ENCODE measurements around the gene PTPN14.

PTPN14 gene

DNA sequence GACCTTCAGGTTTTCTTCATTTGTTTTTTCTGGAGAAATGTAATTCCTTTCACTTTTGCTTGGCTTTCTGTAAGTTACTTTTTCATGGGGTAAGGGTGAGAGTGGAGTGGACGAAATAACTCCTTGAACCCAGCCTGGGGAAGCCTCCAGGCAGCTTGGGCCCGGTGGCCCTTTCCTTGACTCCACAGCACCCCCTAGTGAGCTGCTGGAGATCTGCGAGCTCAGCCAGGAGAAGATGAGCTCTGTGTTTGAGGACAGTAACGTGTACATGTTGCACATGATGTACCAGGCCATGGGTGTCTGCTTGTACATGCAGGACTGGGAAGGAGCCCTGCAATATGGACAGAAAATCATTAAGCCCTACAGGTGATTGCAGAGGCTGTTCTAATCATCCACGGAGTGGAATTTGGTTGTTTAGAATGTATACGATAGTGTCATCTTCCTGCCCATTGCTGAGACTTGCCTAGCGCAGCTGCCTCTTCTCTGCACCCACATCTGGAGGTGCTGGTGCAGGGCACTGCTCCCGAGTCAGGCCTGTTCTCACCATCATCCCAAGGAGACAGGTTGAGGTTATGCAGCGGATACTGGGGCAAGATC, 219.5 kb downstream of the PTPN14 start:
- peak; percentile 14 for DNase-seq (ENCODE audit: low read depth)

DNA sequence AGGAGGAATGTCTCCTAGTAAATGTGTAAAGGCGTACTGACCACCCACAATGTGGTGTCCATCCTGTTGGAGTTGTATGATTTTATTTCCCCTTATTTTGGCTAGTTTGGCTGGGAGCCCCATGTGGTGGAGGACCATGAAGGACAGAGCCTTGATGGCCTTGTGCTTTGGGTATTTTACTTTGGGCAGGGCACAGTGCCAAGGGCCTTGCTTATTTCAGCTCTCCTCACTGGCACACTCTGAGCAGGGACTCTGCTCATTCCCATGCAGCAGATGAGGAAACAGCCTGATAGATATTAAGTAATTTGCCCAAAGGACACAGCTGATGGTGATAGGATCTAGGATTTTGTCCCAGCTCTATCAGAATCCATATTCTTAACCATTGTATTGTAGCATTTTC, 220.2 kb downstream of the PTPN14 start:
- DNase-seq (ENCODE audit: low read depth): no peak

DNA sequence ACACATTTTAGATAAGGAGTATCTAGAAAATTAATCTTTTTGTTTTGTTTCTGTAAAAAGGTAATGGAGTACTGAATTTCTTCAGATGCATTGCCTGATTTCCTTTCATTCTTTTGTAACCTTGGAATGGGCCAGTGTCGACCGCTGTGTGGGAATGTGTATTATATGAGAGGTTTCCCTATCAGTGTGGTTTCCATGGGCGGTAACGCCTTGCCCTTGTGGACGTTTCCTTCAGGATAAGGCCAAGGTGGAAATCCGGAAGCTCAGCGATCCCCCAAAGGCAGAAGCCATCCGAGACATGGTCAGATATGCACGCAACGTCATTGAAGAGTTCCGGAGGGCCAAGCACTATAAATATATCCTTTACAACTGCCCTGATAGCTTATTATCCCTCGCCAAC, 220.7 kb downstream of the PTPN14 start:
- DNase-seq (ENCODE audit: low read depth): no peak

DNA sequence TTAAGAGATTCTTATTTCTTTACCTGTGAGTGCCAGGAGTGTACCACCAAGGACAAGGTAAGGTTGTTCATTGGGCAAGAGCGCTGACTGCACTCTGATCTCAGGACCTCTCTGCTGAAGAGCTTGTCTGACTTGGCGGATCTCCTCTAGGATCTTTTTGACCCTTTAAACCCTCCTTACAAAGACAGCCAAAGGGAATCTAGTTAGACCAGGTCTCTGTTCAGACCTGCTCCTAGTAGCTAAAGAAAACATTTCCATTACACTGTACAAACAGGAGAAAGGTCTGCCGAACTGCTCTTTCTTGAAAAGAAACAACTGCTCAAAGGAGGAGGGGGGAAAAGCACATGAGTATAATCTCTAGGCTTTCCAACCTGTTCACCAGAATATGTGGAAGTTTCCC, 221.2 kb downstream of the PTPN14 start:
- DNase-seq (ENCODE audit: low read depth): no peak

DNA sequence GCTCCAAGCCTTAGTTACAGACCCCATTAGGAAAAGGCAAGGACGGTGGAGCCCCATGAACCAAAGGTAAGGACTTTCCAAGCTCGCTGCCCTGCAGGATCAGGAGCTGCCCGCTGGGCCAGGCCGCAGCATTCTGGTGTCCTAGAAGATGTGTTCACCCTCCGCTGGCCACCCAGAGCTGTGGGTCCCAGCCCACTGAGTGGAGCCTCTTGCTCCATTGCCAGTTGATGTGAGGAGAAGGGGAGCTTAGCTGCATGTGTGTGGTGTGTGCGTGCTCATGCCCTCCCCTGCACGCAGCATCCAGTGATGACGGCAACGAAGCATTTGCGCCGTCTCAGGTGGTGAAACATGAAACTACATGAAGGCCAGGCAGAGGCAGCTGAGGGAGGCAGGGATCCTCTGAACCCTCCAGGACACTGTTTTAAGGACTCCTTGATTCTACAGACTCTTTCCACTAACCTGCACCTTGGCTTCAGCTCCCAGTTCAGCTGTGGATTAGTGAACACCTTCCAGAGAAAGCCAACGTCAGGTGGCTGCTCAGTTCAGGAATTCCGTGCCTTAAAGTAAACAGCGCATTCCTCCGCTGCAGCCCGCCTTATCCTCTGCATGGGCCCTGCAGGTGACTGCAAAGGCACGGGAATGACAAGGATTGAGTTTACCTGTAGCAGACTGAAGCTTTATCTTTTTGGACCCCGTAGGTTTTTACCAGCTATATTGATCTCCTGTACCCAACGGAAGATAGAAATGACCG, 221.8 kb downstream of the PTPN14 start:
- no peak for DNase-seq (ENCODE audit: low read depth)

DNA sequence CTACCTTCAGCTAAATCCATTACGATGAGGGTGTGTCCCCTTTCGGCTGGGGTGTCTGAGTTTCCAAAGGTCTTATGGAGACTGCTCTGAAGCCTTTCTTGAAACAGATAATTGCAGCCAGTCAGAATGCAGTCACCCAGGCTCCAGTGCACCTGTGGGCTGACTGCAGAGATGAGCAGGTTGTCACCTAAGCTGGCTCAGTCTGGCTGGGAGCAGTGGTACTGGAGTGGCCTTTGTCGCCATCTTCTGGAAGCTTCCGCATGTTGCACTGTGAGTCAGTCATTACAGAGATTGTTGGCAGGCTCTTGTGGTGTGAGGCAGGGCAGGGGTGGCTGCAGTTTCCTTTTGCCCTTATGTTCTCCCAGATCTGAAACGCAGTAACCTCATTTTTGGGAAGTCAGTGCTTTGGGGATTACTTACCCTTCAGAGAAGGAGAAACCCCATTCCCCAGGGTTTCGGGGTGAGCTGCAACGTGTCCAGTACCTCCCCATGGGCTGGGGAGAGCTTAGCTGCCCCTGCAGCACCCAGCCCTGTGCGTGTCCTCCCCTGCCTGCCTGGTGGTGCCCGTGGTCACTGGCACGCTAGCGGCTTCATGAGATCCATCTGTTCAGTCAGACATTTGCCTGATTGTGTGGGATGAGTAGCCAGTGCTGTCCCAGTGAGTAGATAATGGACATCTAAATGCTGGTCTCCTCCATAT, 222.5 kb downstream of the PTPN14 start:
- DNase-seq (ENCODE audit: low read depth): peak; percentile 61

DNA sequence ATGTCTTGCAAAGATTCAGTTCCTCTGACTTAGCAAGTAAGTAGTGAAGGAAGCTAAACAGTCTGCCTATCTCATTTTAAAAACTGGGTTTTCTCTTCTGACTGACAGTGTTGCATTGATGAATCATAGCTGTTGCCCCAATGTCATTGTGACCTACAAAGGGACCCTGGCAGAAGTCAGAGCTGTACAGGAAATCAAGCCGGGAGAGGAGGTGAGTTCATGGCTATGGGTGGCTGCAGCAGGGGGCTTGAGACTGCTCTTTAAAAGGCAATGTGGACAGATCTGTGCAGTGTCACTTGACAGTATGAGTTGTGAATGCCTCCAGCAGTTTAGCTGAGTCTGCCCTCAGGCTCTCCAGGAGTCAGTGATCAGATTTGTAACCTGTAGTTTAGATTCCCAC, 223.9 kb downstream of the PTPN14 start:
- DNase-seq (ENCODE audit: low read depth): no peak

DNA sequence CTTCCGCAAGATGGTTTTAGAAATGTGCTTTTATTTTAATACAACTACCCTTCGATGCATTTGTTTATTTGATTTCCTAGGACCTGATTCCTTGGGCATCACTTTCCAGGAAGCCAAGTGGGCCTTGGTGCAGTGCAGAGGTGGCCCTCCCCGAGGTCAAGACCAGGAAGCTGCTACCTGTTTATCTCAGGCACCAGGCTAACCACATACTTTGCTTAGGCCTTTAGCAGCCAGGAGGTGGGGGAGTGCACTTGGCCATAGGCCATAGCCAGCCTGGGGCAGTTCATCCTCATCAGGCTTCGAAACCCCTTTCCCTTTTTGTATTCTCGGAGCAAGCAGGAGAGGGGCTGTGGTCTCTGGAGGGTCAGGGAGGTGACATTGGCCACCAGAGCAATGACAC, 225.0 kb downstream of the PTPN14 start:
- DNase-seq (ENCODE audit: low read depth): no peak

DNA sequence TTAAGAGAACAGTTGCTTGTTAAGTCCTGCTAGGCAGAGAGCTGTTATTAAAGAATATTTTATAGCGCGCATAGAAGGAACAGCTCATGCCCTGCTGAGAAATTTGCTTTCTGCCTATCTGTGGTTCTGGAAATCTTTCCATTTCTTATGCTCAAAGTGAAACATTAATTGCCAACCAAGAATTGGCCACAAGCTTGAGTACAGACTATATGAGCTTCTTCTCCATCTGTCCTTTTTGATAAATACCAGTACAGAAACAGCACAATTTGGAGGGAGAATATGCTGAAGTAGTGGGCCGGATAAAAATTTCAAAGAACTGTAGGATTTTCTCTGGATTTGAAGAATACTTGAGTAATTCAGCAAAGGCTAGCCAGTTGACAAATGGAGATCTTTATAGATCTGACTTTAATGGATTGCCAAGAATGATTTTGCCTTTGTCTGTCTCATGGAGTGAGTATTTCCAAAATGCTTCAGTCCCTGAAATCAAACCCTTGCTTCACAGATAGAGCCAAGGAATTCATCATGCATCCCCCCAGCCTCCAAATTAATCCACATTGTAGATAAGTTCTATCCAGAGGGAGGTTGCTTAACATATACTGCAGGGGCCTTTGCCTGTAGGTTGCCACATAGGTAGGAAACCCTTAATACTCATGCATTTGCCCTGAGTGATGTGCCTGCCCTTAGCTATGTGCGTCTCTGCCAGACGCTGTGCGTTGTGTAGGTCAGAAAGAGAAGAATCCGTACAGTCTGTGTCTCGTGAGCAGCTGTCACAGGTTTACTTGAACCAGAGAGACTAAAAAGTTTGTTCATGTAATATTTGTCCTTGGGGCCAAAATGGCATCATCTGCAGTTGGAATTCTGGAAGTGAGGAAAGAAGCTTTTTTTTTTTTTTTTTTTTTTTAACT, 226.3 kb downstream of the PTPN14 start:
- no peak for DNase-seq (ENCODE audit: low read depth)

DNA sequence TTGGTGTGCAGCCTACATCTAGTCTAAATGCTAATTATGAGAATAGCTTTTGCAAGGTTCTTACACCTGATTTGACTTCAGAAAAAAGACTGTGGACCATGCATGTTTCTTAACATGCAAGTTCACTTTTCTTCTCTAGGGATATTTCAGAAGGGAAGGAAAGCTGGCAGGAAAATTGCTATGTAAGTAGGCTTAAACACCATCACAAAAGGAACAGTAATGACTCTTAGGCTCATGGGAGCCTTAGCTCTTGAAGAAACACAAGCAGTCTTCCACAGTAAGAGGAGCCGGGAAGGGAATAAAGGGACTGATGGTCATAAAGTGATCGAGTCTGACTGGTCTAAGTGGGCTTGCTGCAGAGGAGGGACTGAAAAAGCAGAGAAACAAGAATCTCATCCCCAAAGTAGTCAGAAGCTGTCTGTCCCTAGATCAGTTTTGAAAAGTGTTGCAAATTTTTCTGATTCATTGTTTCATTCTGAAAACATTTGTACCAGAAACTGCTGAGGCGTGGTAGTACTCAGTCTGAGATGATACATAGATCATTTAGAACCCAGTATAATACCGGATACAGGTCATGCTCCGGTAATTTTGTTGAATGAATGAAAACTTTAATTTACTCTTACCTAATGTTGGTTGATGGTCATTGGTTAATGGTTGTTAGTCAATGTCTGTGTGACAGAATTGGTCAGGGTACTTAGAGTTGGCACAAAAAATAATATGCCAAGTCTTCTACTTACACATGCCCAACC, 229.5 kb downstream of the PTPN14 start:
- DNase-seq (ENCODE audit: low read depth): no peak

DNA sequence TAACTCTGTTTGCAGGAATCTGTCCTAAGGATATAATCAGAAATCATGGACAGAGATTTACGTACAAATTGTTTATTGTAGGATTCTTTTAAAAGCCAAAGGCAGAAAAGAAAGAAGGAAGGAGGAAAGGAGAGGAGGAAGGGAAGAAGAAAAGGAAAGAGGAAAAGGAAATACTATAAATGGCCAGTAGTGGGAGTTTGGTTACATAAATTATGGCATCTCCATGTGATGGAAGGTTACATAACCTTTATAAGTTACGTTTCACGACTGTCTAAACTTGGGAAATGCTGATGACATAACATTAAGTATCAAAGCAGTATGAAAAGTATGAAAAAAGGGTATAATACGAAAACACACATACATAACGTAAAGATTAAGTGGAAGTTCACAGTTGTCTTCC, 231.5 kb downstream of the PTPN14 start:
- DNase-seq (ENCODE audit: low read depth): no peak

DNA sequence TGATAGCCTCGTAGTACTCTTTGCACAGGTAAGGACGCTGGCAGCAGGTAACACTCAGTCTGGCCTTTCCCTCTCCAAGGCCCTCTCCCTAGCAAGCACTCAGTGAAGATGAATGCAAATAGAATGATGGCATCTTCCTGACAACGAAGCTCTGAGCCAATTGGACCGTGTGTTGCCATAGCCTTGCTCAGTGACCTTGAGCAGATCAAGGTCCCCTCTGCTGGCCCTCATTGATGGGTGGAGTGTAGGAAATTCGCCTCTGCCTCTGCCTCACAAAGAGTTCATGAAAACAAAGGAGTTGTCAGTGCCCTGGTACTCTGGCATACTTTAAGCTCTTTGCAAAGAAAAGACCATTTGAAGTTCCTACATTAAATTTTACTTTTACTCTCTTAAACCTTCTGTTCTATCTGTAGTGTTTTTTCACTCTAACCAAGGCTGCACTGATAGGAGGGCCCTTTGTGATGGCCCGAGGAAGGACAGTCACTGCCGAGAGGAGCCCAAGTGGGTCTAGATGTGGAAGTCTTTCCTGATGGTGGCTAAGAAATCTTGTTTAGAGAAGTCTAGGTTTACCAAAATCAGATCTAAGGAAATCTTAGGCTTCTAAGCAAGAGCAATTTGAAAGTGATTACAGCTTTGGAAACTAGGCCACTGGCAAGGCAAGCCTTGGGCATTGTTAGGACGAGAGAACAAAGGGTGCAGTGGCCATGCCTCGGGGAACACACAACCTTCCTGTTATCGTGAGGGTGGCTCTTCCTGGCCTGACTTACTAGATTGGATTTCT, 232.3 kb downstream of the PTPN14 start:
- DNase-seq (ENCODE audit: low read depth): no peak

DNA sequence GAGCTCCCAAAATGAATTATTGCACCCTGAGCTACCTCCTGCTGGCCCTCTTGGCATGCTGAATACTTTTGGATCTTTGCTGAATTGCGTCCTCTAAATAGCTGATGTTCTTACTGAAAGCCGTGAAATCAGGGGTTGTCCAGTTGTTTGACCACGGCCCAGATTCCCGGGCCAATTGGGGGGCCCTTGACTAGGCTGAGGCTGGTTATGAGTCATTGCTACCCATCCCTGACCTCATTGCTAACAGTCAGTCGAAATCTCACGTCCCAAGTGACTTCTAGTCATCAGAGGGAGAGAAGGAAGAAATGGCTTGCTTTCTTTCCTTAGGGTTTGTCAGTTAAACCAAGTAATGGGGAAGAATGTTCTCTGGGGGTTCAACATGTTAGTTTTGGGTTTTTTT, 233.0 kb downstream of the PTPN14 start:
- DNase-seq (ENCODE audit: low read depth): no peak

DNA sequence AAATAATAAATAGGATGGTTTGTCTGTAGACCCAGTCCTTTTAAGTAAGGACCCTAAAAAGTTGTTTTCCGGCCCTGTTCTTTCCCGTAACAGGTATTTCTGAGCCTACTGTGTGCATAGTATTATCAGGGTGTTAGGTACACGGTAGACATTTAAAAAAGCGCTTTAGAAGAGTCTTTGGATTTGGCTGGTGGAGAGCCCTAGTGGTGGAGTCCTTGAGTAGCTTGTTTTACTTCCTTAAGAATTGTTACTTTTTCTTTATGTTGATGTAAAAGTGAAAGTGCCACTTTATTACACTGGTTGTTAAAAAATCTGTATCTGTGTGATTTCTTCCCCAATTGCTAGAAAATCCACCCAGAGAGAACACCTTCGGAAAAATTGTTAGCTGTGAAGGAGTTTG, 233.7 kb downstream of the PTPN14 start:
- no peak for DNase-seq (ENCODE audit: low read depth)

DNA sequence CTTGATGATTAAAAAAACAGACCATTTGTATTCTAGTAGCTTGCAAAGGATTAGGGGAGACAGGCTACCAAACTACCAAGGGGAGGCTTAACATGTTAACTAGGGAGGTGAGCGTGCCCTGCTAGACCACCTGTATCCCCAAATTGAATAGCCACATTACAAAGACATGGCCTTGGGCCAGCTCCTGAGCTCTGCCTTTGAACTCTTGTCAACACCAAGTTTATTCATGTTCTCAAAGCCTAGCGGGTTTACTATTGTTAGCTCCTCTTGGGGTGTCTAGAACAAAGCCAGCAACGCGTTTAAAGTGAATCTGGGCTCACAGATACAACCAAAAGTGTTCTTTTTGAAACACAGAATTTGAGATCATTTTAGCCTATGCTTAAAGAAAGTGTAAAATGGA, 234.1 kb downstream of the PTPN14 start:
- no peak for DNase-seq (ENCODE audit: low read depth)

DNA sequence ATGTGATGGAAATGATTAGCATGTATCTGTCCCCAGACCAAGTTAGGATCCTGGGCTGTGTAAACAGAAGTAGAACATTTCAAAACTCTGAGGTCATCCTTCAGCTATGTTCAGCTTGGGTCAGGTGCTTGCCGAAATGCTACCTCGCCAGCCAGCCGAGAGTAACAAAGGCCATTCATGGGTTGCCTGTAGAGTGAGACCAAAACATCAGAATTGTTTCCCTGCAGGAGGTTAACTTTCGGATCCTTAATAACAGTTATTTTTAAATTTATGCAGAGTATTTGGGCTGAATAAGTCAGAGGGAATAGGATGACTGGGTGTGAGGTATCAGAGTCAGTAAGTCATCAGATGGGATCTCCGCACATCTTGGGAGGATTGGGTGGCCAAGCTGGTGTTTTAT, 234.8 kb downstream of the PTPN14 start:
- DNase-seq (ENCODE audit: low read depth): no peak

DNA sequence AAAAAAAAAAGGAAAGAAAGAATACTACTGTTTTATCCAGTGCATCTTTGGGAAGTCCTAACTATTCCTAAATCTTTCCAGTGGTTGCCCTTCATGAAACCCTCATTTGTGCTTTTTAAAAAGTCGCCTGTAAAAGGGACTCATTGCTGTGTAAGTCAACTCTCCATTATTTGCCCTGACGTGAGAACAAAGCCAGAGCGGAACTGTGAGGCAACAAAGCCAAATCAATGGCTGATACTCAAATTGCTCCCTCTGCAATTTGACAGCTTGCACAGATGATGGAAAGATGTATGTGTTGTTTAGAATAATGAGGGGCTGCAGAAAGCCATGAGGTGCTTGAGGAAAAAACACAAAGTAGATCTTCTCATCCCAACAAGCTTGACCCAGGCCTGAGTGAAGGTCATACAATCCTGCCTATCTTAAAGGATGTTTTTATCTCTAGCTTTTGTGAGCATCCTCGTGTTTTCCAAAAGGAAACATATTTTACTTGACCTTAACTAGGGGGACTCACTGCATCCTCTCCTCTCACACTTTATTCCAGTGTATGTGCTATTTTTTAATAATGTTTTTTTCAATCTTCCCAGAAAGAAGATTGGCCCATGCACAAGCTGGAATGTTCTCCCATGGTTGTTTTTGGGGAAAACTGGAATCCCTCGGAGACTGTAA, 237.1 kb downstream of the PTPN14 start:
- no peak for DNase-seq (ENCODE audit: low read depth)

DNA sequence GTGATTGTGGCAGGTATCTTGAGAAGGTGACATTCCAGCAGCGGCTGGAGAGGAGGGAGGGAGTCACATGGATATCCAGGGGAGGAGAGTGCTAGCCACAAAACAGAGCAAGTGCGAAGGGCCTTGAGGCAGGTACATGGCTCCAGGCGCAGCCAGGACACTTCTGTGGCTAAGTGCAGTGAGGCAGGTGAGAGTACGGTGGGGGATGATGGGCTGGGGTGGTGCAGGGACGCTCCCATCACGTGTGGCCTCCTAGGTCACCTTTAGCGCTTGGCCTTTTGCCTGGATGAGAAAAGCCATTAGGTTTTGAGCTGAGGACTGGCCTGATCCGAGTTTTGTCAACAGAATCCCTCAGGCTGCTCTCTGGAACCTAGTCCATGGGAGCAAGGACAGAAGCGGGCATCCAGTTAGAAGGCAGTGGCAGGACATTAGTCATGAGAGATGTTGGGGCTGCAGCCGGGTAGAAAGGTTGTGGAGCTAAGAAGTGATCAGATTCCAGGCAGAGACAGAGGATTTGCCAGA, 238.8 kb downstream of the PTPN14 start:
- DNase-seq (ENCODE audit: low read depth): no peak

DNA sequence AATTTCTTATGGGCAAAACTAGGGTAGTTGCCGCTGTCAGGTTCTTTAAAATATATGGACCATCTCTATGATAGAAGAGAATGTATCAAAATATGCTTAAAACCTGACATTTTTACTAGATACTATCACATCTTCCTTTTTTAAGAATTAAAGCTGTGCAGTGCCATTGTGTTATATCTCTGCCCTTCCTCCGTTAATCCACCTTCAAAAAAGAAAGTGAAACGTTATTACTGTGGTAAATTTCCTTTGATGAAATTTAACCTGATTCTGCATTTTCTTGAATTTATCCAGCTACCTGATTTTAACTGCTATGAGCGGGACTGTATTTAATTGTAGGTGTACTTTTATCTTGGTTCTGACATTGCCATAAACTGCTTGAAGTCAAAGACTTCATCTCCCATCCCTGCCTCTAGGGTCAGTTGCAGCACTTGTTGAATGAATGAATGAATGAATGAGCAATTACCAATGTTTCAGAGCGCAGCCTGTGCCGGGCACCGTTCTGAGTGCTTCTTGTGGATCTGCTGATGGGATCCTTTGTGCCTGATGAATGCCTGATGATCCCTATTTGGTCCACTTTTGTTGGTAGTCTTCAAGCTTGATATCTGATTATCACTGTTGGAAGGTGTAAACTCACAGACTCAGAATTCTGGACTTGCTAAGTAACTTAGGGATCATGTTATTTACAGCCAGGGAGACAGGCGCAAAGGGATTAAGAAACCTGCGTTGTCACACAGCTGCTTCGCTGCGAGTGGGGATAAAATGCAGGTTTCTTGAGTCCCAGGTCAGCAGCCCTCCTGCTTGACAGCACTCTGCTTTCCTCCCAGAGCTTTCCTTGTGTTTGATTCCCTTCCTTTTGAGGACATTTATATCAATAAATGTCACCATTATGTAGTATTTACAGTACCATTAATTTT, 240.4 kb downstream of the PTPN14 start:
- DNase-seq (ENCODE audit: low read depth): no peak

Data from T follicular helper cell (primary cell).